CD8-positive, alpha-beta memory T cell (primary cell): ENCODE data around the gene CA10. TPM values are rescaled to one million over a fixed set of nuclear protein-coding genes. Genes with fewer than 3 reads are reported as not detected.

ENCODE experiments used
- CTCF ChIA-PET: fragments of 350-600 bp; sonication (Branson Sonifier 250); formaldehyde crosslinking; loops from one replicate; lab custom pipeline; 2021; ENCODE audit warnings: antibody characterized with exemption; lab: Charles Lee
- POLR2A ChIA-PET: fragments of 350-600 bp; sonication (Branson Sonifier 250); formaldehyde crosslinking; loops from one replicate; lab custom pipeline; 2021; ENCODE audit warnings: antibody characterized with exemption; lab: Charles Lee
- DNase-seq, 5 donors: peaks; one replicate each; pipeline versions ENCODE4 v3.0.0 to v3.0.0-alpha.2; 2020 to 2022; ENCODE audit warnings: mixed read lengths in 1 of 5
- H3K27ac ChIP-seq: one replicate; pipeline ENCODE4 v1.7.0; 2013; ENCODE audit warnings: low read depth, mild to moderate bottlenecking, low read length, moderate library complexity
- H3K27me3 ChIP-seq: 2 replicates; pipeline ENCODE4 v1.7.0; 2013; ENCODE audit warnings: low read length, mild to moderate bottlenecking; ENCODE audit not compliant: insufficient read depth, poor library complexity, severe bottlenecking
- H3K36me3 ChIP-seq: 2 replicates; pipeline ENCODE4 v1.7.0; 2013; ENCODE audit warnings: mild to moderate bottlenecking, low read length, moderate library complexity; ENCODE audit not compliant: insufficient read depth
- H3K4me1 ChIP-seq: 2 replicates; pipeline ENCODE4 v1.7.0; 2013; ENCODE audit warnings: mild to moderate bottlenecking, low read length, moderate library complexity; ENCODE audit not compliant: insufficient read depth
- H3K4me3 ChIP-seq: 2 replicates; pipeline ENCODE4 v1.7.0; 2013; ENCODE audit warnings: mild to moderate bottlenecking, low read length
- H3K9me3 ChIP-seq: 2 replicates; pipeline ENCODE4 v1.7.0; 2013; ENCODE audit warnings: mild to moderate bottlenecking, low read length
- H3K27ac Mint-ChIP-seq, 8 donors: one replicate each; pipeline ENCODE4 v1.8.0; 2020 to 2021; ENCODE audit warnings: mixed read lengths in 8 of 8, mild to moderate bottlenecking in 6 of 8, inconsistent platforms in 3 of 8, moderate library complexity in 3 of 8
- H3K27me3 Mint-ChIP-seq, 2 donors: one replicate each; pipeline ENCODE4 v1.8.0; 2020 to 2021; ENCODE audit warnings: mixed read lengths in 2 of 2, mild to moderate bottlenecking in 1 of 2, moderate library complexity in 1 of 2
- H3K36me3 Mint-ChIP-seq, 3 donors: one replicate each; pipeline ENCODE4 v1.8.0; 2020 to 2021; ENCODE audit warnings: mixed read lengths in 3 of 3, inconsistent platforms in 1 of 3, mild to moderate bottlenecking in 1 of 3
- H3K4me1 Mint-ChIP-seq, 3 donors: one replicate each; pipeline ENCODE4 v1.8.0; 2020 to 2021; ENCODE audit warnings: mixed read lengths in 3 of 3, inconsistent platforms in 1 of 3, mild to moderate bottlenecking in 1 of 3
- H3K4me3 Mint-ChIP-seq, 7 donors: one replicate each; pipeline ENCODE4 v1.8.0; 2020 to 2021; ENCODE audit warnings: mixed read lengths in 7 of 7, mild to moderate bottlenecking in 6 of 7, moderate library complexity in 4 of 7, inconsistent platforms in 2 of 7
- H3K9me3 Mint-ChIP-seq, 5 donors: one replicate each; pipeline ENCODE4 v1.8.0; 2020 to 2022; ENCODE audit warnings: mixed read lengths in 5 of 5, mild to moderate bottlenecking in 3 of 5, moderate library complexity in 2 of 5, inconsistent platforms in 1 of 5
- polyA plus RNA-seq: library from polyadenylated mRNA; unstranded; fragments of 300-500 nt; fragmentation: Illumina TruSeq; gene quantifications from one replicate; pipeline ENCODE4 v1.2.3, GENCODE V29; 2021
- total RNA-seq, 2 experiments: library from RNA; stranded (reverse); gene quantifications; one replicate each; pipeline ENCODE4 v1.2.3, GENCODE V29; 2021

CA10 gene
- total and polyA plus RNA-seq, 3 experiments from 2014 or later = 0.18 TPM; not detected in 2

DNA sequence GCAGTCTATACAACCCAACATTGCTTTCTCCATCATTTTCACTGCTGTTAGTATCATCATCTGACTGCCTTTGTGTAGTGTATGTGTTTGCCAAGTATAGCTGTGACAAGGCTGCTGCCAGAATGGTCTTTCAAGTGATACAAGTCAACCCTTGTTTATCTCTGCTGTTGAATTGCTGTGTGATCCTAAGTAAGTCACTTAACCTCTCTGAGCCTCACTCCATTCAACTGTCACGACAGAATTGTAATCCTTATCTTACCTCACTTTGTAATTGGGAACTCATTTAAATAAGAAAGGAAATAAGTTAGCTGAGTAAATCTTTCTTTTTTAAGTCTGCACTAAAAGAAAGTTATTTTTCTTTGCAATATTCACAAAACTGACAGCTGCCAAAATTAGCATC lies 340.6 kb downstream of the CA10 start:
- no peak for DNase-seq
- H3K36me3 ChIP-seq = no peaks in the 10 kb centered on the region
- no peaks in the 10 kb centered on the region for H3K9me3 ChIP-seq
- CTCF ChIA-PET = no interaction called here
- no peak overlapping the region for H3K4me3 ChIP-seq
- no peak overlapping the region for H3K4me3 Mint-ChIP-seq
- no peaks in the 10 kb centered on the region for H3K27me3 ChIP-seq
- peaks cover 0 to 4% (median 0%) of the 10 kb centered on the region in 5 donors for H3K9me3 Mint-ChIP-seq
- no peak overlapping the region for H3K27ac ChIP-seq
- H3K27ac Mint-ChIP-seq = no peak overlapping the region
- POLR2A ChIA-PET = no interaction called here
- no peaks in the 10 kb centered on the region for H3K4me1 Mint-ChIP-seq
- no peaks in the 10 kb centered on the region for H3K4me1 ChIP-seq
- peaks cover 3% of the 10 kb centered on the region in 2 donors for H3K27me3 Mint-ChIP-seq
- H3K36me3 Mint-ChIP-seq = no peaks in the 10 kb centered on the region

DNA sequence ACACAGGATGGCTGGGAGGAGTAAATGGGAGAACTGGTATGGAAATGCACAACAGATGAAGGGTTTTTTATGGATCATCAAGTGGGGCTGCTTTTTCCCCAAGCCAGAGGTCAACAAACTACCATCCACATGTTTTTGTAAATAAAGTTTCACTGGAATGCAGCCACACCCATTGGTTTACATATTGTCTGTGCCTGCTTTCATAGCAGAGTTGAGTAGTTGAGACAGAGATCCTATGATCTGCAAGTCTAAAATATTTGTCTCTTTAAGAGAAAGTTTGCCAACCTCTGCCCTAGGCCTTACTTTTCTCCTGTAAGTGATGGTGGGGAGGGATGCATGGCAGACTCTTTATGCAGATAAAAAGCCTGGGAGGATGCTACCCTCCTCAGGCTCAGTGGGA lies 341.4 kb downstream of the CA10 start:
- DNase-seq = no peak
- ChIA-PET POLR2A (no interaction called here), CTCF (no interaction called here)
- no peaks in the 10 kb centered on the region for H3K9me3 ChIP-seq
- Mint-ChIP-seq H3K27me3 (peaks cover 3 to 4% of the 10 kb centered on the region in 2 donors), H3K36me3 (no peaks in the 10 kb centered on the region), H3K4me1 (no peaks in the 10 kb centered on the region), H3K4me3 (no peak overlapping the region), H3K9me3 (peaks cover 0 to 4% (median 0%) of the 10 kb centered on the region in 5 donors), H3K27ac (no peak overlapping the region)
- H3K27ac ChIP-seq = no peak overlapping the region
- no peaks in the 10 kb centered on the region for H3K4me1 ChIP-seq
- H3K36me3 ChIP-seq = no peaks in the 10 kb centered on the region
- H3K27me3 ChIP-seq = no peaks in the 10 kb centered on the region
- no peak overlapping the region for H3K4me3 ChIP-seq

DNA sequence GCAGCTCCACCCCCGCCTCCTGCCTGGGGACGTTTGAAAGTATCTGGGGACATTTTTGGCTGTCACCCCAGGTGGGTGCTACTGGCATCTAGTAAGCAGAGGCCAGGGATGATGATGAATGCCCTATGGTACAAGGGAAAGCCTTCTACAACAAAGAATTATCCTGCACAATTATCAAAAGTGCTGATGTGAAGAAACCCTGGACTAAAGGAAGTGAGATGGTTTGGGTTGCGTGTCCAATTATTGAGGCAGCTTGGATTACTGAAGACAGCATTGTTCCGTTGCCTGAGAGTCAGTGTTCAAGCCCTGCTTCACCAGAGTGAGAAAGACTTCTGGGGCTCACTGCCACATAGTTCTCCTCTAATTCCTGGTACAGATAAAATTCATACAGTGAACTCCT lies 343.4 kb downstream of the CA10 start:
- Mint-ChIP-seq H3K4me1 (no peaks in the 10 kb centered on the region), H3K27ac (no peak overlapping the region), H3K36me3 (no peaks in the 10 kb centered on the region), H3K4me3 (no peak overlapping the region), H3K9me3 (peaks cover 0 to 2% (median 0%) of the 10 kb centered on the region in 5 donors), H3K27me3 (peaks cover 2 to 3% of the 10 kb centered on the region in 2 donors)
- Histone ChIP-seq H3K4me1 (no peaks in the 10 kb centered on the region), H3K4me3 (no peak overlapping the region), H3K9me3 (no peaks in the 10 kb centered on the region), H3K27ac (no peak overlapping the region), H3K36me3 (no peaks in the 10 kb centered on the region), H3K27me3 (no peaks in the 10 kb centered on the region)
- POLR2A ChIA-PET = no interaction called here
- CTCF ChIA-PET = no interaction called here
- DNase-seq = no peak

DNA sequence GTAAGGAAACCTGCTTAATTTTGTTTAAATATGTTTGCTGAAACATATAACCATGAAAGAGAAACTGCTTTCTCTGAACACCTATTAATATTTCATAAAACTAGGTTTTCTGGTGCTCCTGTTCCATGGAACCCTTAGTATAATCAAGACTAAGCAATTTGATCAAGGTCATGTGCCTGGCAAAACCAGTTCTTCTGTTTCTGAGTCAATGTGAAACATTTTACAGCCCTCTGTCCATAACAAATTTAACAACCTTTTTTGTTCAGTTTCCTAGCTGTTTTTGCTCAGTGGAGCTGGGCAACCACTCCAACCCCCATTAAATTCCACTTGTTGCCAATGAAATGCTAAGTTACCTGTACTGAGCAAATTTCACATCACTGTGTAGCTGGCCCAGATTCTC lies 344.0 kb downstream of the CA10 start:
- ChIA-PET POLR2A (no interaction called here), CTCF (no interaction called here)
- no peak overlapping the region for H3K27ac ChIP-seq
- no peaks in the 10 kb centered on the region for H3K36me3 ChIP-seq
- H3K27me3 Mint-ChIP-seq = peaks cover 0 to 1% of the 10 kb centered on the region in 2 donors
- no peaks in the 10 kb centered on the region for H3K27me3 ChIP-seq
- no peaks in the 10 kb centered on the region for H3K4me1 Mint-ChIP-seq
- H3K27ac Mint-ChIP-seq = no peak overlapping the region
- H3K4me1 ChIP-seq = no peaks in the 10 kb centered on the region
- no peak overlapping the region for H3K4me3 ChIP-seq
- H3K9me3 ChIP-seq = no peaks in the 10 kb centered on the region
- no peaks in the 10 kb centered on the region for H3K36me3 Mint-ChIP-seq
- peaks cover 0 to 2% (median 0%) of the 10 kb centered on the region in 5 donors for H3K9me3 Mint-ChIP-seq
- H3K4me3 Mint-ChIP-seq = no peak overlapping the region
- DNase-seq = no peak

DNA sequence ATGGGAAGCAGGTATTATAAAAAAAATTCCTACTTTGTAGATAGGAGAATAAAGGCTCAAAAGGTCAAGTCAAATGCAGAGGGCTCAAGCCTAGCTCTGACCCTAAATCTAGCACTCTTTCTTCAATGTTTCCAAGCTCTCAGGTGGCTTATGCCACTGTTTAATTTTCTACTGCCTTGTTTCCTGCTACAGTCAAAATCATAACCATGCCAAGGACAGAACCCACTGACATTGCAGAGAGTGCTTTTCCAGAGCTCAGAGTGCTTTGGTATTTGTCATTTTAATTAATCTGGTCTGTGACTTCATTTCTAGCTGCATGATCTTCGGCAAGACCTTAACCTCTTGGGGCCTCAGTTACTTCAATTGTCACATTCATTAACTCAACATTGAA lies 344.7 kb downstream of the CA10 start:
- no peak overlapping the region for H3K27ac Mint-ChIP-seq

DNA sequence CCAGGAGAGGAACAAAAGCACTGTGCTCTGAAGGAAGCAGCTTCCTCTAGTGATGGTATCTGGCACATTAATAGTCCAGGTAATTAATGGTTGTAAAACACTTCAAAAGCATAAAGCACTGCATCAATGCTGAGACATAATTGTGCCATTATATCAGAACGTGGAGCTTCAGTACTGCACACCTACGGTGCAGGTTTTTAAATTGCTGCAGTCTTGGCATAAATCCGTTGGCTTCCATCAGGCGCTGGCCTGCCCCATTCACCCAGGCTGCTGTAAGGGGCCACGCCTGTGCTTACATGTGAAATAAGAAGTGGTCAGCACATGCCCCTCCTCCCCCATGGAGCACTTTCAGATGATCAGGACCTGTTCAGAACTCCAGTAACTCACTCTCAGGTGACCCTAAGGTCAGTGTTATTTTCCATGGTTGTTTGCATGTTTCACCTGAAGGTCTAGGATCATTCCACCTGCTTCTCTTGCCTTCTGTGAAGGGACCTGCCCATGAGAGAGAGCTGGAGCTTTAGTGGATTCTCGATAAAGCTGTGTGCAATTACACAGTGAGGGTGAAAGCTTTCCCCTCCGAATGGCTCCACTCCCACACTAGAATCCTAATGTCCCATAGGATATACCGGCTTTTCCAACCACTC lies 345.3 kb downstream of the CA10 start:
- DNase-seq = no peak
- Mint-ChIP-seq H3K27ac (no peak overlapping the region), H3K4me3 (no peak overlapping the region), H3K27me3 (peaks cover 0 to 1% of the 10 kb centered on the region in 2 donors), H3K36me3 (no peaks in the 10 kb centered on the region), H3K4me1 (no peaks in the 10 kb centered on the region), H3K9me3 (peaks cover 0 to 2% (median 0%) of the 10 kb centered on the region in 5 donors)
- Histone ChIP-seq H3K4me1 (no peaks in the 10 kb centered on the region), H3K36me3 (no peaks in the 10 kb centered on the region), H3K9me3 (no peaks in the 10 kb centered on the region), H3K4me3 (no peak overlapping the region), H3K27me3 (no peaks in the 10 kb centered on the region), H3K27ac (no peak overlapping the region)
- CTCF ChIA-PET = no interaction called here
- POLR2A ChIA-PET = no interaction called here

More for the DNA sequence above, 344.7 kb downstream of the CA10 start:
- peaks cover 0 to 2% (median 0%) of the 10 kb centered on the region in 5 donors for H3K9me3 Mint-ChIP-seq
- no peak overlapping the region for H3K4me3 ChIP-seq
- H3K27me3 ChIP-seq = no peaks in the 10 kb centered on the region
- peaks cover 0 to 1% of the 10 kb centered on the region in 2 donors for H3K27me3 Mint-ChIP-seq
- H3K4me1 ChIP-seq = no peaks in the 10 kb centered on the region
- CTCF ChIA-PET = no interaction called here
- no peaks in the 10 kb centered on the region for H3K4me1 Mint-ChIP-seq
- H3K36me3 ChIP-seq = no peaks in the 10 kb centered on the region
- no peak overlapping the region for H3K4me3 Mint-ChIP-seq
- H3K36me3 Mint-ChIP-seq = no peaks in the 10 kb centered on the region
- POLR2A ChIA-PET = no interaction called here
- no peak for DNase-seq
- no peaks in the 10 kb centered on the region for H3K9me3 ChIP-seq
- no peak overlapping the region for H3K27ac ChIP-seq

DNA sequence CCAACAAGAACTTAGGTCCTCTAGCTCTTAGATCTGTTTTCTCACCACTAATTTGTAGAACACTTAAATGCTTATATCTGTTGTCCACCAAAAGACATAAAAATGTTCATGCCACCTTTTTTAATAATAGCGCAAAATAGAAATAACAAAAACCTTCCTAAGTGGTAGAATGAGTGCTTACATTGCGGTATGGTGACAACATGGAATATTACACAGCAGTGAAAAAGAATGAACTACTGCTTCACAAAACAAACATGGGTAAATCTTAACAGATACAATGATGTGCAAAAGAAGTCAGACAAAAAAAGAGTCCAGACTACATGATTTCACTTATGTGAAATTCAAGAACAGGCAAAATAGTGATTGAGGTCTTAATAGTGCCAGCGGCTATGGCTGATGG lies 351.1 kb downstream of the CA10 start:
- H3K4me3 ChIP-seq = no peak overlapping the region
- no peak overlapping the region for H3K27ac ChIP-seq
- no peaks in the 10 kb centered on the region for H3K4me1 Mint-ChIP-seq
- peaks cover 0 to 6% (median 0%) of the 10 kb centered on the region in 5 donors for H3K9me3 Mint-ChIP-seq
- ChIA-PET CTCF (no interaction called here), POLR2A (no interaction called here)
- H3K27ac Mint-ChIP-seq = no peak overlapping the region
- no peaks in the 10 kb centered on the region for H3K36me3 ChIP-seq
- no peak overlapping the region for H3K4me3 Mint-ChIP-seq
- no peaks in the 10 kb centered on the region for H3K4me1 ChIP-seq
- H3K9me3 ChIP-seq = no peaks in the 10 kb centered on the region
- H3K27me3 Mint-ChIP-seq = peaks cover 0 to 3% of the 10 kb centered on the region in 2 donors
- no peaks in the 10 kb centered on the region for H3K36me3 Mint-ChIP-seq
- H3K27me3 ChIP-seq = no peaks in the 10 kb centered on the region
- no peak for DNase-seq

DNA sequence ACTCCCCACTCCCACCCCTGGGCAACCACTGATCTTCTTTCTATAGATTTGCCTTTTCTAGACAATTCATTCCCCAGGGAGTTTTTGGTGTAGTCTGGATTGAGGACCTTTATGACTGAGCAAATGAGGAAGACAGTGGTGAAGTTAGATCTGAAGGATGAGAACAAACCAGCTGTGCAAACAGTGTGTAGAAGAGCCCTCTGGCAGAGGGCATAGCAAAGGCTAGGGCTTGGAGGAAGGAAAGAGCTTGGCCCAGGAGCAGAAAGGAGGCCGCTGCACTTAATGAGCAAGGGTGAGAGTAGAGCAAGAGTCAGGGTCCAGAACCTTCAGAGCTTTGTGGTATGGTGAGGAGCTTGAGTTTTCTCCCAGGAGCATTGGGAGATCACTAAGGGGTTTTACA lies 352.7 kb downstream of the CA10 start:
- H3K36me3 Mint-ChIP-seq = no peaks in the 10 kb centered on the region
- POLR2A ChIA-PET = no interaction called here
- H3K27me3 Mint-ChIP-seq = peaks cover 0 to 3% of the 10 kb centered on the region in 2 donors

More for the DNA sequence above, 352.7 kb downstream of the CA10 start:
- no peaks in the 10 kb centered on the region for H3K27me3 ChIP-seq
- no peaks in the 10 kb centered on the region for H3K4me1 ChIP-seq
- Mint-ChIP-seq H3K27ac (no peak overlapping the region), H3K9me3 (peaks cover 0 to 6% (median 0%) of the 10 kb centered on the region in 5 donors), H3K4me1 (no peaks in the 10 kb centered on the region), H3K4me3 (no peak overlapping the region)
- H3K36me3 ChIP-seq = no peaks in the 10 kb centered on the region
- H3K4me3 ChIP-seq = no peak overlapping the region
- no peak overlapping the region for H3K27ac ChIP-seq
- DNase-seq = no peak
- H3K9me3 ChIP-seq = no peaks in the 10 kb centered on the region
- CTCF ChIA-PET = no interaction called here
